Measurements from ENCODE around the gene SRRM4. TPM values are rescaled to one million over a fixed set of nuclear protein-coding genes. Genes with fewer than 3 reads are reported as not detected.

The SRRM4 gene
- total RNA-seq, 2 experiments from 2014 or later = not detected

DNA sequence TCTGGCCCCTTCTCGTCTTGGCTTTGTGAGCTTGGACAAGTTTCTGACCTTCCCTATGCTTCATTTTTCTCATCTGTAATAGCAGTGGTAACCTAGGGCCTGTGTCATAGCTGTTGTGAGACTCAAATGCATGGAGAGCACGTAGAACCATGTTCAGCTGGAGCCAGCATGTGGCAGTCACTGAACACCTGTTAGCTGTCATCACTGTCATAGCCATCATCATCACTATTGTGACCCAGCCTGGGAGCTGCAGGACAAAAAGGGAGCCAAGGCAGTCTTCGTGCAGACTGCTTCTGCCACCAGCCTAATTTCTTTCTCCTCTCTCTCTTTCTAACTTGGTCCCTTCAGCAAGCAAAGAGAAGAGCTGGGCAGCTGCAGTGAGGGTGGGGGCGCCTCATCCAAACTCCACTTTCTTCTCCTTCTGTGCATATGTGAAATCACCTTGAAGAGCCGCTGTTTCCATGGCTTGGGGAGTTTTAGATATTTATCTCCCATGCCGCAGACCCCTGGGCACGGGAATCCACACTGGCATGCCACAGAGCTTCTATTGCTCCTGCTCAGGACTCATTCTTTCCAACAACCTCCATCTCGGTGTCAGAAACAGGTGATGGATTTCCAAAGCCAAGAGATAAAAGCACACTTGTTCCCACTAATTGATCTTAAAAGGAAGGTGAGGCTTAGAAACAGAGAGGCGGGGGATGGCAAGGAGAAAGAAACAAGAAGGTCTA, 87.0 kb downstream of the SRRM4 start:
- CTCF ChIA-PET = no interaction called here
- H3K27me3 Mint-ChIP-seq = no peaks in the 10 kb centered on the region
- DNase-seq (no peak), ATAC-seq (no peak)
- H3K4me3 Mint-ChIP-seq = no peak overlapping the region
- no peaks in the 10 kb centered on the region for H3K4me1 Mint-ChIP-seq
- no peaks in the 10 kb centered on the region for H3K36me3 Mint-ChIP-seq
- no peak overlapping the region for H3K27ac Mint-ChIP-seq
- no peaks in the 10 kb centered on the region for H3K9me3 Mint-ChIP-seq (ENCODE audit: low read depth)

GRCh38 chr12:119069147-119069642, 87.9 kb downstream of the SRRM4 start:
- H3K4me3 Mint-ChIP-seq = no peak overlapping the region
- no peaks in the 10 kb centered on the region for H3K36me3 Mint-ChIP-seq
- ATAC-seq = no peak
- no peaks in the 10 kb centered on the region for H3K9me3 Mint-ChIP-seq (ENCODE audit: low read depth)
- no peak overlapping the region for H3K27ac Mint-ChIP-seq
- H3K27me3 Mint-ChIP-seq = no peaks in the 10 kb centered on the region
- CTCF ChIA-PET = no interaction called here
- DNase-seq = no peak
- no peaks in the 10 kb centered on the region for H3K4me1 Mint-ChIP-seq

GRCh38 chr12:119071176-119071575, 89.8 kb downstream of the SRRM4 start:
- ATAC-seq (no peak), DNase-seq (no peak)
- Mint-ChIP-seq H3K4me1 (no peaks in the 10 kb centered on the region), H3K9me3 (ENCODE audit: low read depth) (no peaks in the 10 kb centered on the region), H3K36me3 (no peaks in the 10 kb centered on the region), H3K4me3 (no peak overlapping the region), H3K27me3 (no peaks in the 10 kb centered on the region), H3K27ac (no peak overlapping the region)
- CTCF ChIA-PET = no interaction called here

DNA sequence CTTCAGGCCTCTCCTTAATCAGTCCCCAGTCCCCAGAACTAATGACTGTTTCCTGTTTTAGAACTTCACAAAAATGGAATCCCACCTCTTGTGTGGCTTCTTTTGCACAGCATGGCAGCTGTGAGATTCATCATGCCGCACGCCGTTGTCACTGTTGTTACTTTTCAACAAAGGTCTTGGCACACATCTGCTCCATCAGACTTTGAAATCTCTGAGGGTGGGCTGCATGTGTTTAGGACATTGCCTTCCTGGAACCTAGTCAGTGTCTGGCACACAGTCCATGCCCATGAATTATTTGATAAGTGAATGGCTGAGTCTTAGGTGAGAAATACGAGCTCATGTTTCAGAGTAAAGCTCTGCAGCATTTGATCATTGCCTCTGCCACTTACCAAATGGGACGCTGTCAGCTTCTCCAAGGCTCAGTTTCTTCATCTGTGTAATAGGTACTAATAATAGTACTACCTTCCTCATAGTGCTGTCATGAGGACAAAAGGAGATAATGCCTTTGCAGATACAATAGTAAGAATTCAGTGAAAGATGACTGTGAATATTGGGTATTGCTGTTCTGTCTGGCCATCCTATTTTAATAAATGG, 90.4 kb downstream of the SRRM4 start:
- Mint-ChIP-seq H3K4me1 (no peaks in the 10 kb centered on the region), H3K9me3 (ENCODE audit: low read depth) (no peaks in the 10 kb centered on the region), H3K27me3 (no peaks in the 10 kb centered on the region), H3K36me3 (no peaks in the 10 kb centered on the region), H3K27ac (no peak overlapping the region), H3K4me3 (no peak overlapping the region)
- ATAC-seq = no peak
- CTCF ChIA-PET = no interaction called here
- DNase-seq = no peak

GRCh38 chr12:119072440-119072839, 91.1 kb downstream of the SRRM4 start:
- Mint-ChIP-seq H3K9me3 (ENCODE audit: low read depth) (no peaks in the 10 kb centered on the region), H3K27ac (no peak overlapping the region), H3K27me3 (no peaks in the 10 kb centered on the region), H3K4me1 (no peaks in the 10 kb centered on the region), H3K4me3 (no peak overlapping the region), H3K36me3 (no peaks in the 10 kb centered on the region)
- DNase-seq (no peak), ATAC-seq (no peak)
- CTCF ChIA-PET = no interaction called here

DNA sequence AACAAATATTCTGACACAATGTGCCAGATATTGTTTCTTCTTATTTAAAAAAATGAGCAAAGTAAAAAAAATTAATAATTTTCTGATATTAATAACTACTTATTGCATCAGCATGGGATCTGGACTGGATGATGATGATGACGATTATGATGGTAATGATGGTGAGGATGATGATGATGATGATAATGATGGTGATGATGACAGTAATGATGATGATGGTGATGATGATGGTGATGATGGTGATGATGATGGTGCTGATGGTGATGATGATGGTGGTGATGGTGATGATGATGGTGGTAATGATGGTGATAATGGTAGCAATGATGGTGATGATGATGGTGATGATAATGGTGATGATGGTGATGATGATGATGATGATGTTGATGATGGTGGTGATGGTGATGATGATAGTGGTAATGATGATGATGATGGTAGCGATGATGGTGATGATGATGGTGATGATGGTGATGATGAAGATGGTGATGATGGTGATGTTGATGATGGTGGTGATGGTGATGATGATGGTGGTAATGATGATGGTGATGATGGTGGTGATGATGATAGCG, 94.0 kb downstream of the SRRM4 start:
- DNase-seq (no peak), ATAC-seq (no peak)
- H3K4me1 Mint-ChIP-seq = no peaks in the 10 kb centered on the region
- CTCF ChIA-PET = no interaction called here
- H3K27me3 Mint-ChIP-seq = no peaks in the 10 kb centered on the region
- H3K36me3 Mint-ChIP-seq = no peaks in the 10 kb centered on the region
- H3K4me3 Mint-ChIP-seq = no peak overlapping the region
- no peaks in the 10 kb centered on the region for H3K9me3 Mint-ChIP-seq (ENCODE audit: low read depth)
- H3K27ac Mint-ChIP-seq = no peak overlapping the region

- ATAC-seq = no peak
Observed at GRCh38 chr12:119075918-119076317, 94.6 kb downstream of the SRRM4 start.

GRCh38 chr12:119079530-119079929, 98.2 kb downstream of the SRRM4 start:
- Mint-ChIP-seq H3K4me3 (no peak overlapping the region), H3K9me3 (ENCODE audit: low read depth) (no peaks in the 10 kb centered on the region), H3K27ac (no peak overlapping the region), H3K27me3 (no peaks in the 10 kb centered on the region), H3K4me1 (no peaks in the 10 kb centered on the region), H3K36me3 (no peaks in the 10 kb centered on the region)
- DNase-seq (no peak), ATAC-seq (no peak)
- CTCF ChIA-PET = no interaction called here

More at GRCh38 chr12:119075918-119076317, 94.6 kb downstream of the SRRM4 start:
- H3K36me3 Mint-ChIP-seq = no peaks in the 10 kb centered on the region
- CTCF ChIA-PET = no interaction called here
- H3K27ac Mint-ChIP-seq = no peak overlapping the region
- H3K27me3 Mint-ChIP-seq = no peaks in the 10 kb centered on the region
- H3K4me1 Mint-ChIP-seq = no peaks in the 10 kb centered on the region
- no peak for DNase-seq
- H3K9me3 Mint-ChIP-seq (ENCODE audit: low read depth) = no peaks in the 10 kb centered on the region
- H3K4me3 Mint-ChIP-seq = no peak overlapping the region

GRCh38 chr12:119082016-119082415, 100.7 kb downstream of the SRRM4 start:
- H3K27me3 Mint-ChIP-seq = no peaks in the 10 kb centered on the region
- ATAC-seq = no peak
- DNase-seq = no peak
- no peak overlapping the region for H3K27ac Mint-ChIP-seq
- CTCF ChIA-PET = no interaction called here
- H3K4me1 Mint-ChIP-seq = no peaks in the 10 kb centered on the region
- no peak overlapping the region for H3K4me3 Mint-ChIP-seq
- no peaks in the 10 kb centered on the region for H3K36me3 Mint-ChIP-seq
- no peaks in the 10 kb centered on the region for H3K9me3 Mint-ChIP-seq (ENCODE audit: low read depth)

GRCh38 chr12:119082496-119082895, 101.2 kb downstream of the SRRM4 start:
- no peak overlapping the region for H3K4me3 Mint-ChIP-seq
- H3K9me3 Mint-ChIP-seq (ENCODE audit: low read depth) = no peaks in the 10 kb centered on the region
- H3K36me3 Mint-ChIP-seq = no peaks in the 10 kb centered on the region
- no peaks in the 10 kb centered on the region for H3K27me3 Mint-ChIP-seq
- H3K4me1 Mint-ChIP-seq = no peaks in the 10 kb centered on the region
- CTCF ChIA-PET = no interaction called here
- DNase-seq (no peak), ATAC-seq (no peak)
- no peak overlapping the region for H3K27ac Mint-ChIP-seq

- no peaks in the 10 kb centered on the region for H3K36me3 Mint-ChIP-seq
- no peak overlapping the region for H3K4me3 Mint-ChIP-seq
- no peak for ATAC-seq
- no peaks in the 10 kb centered on the region for H3K27me3 Mint-ChIP-seq
- no peaks in the 10 kb centered on the region for H3K4me1 Mint-ChIP-seq
- H3K9me3 Mint-ChIP-seq (ENCODE audit: low read depth) = no peaks in the 10 kb centered on the region
- H3K27ac Mint-ChIP-seq = no peak overlapping the region
- no peak for DNase-seq
- CTCF ChIA-PET = no interaction called here
Observed at GRCh38 chr12:119088685-119089379, 107.5 kb downstream of the SRRM4 start.

- no peak for ATAC-seq
- no peaks in the 10 kb centered on the region for H3K36me3 Mint-ChIP-seq
- H3K4me1 Mint-ChIP-seq = no peaks in the 10 kb centered on the region
- H3K4me3 Mint-ChIP-seq = no peak overlapping the region
- DNase-seq = no peak
- no peaks in the 10 kb centered on the region for H3K27me3 Mint-ChIP-seq
- H3K27ac Mint-ChIP-seq = no peak overlapping the region
- no peaks in the 10 kb centered on the region for H3K9me3 Mint-ChIP-seq (ENCODE audit: low read depth)
- CTCF ChIA-PET = no interaction called here
Observed at GRCh38 chr12:119089380-119090013, 108.2 kb downstream of the SRRM4 start.

- DNase-seq = no peak
- Mint-ChIP-seq H3K4me1 (no peaks in the 10 kb centered on the region), H3K4me3 (no peak overlapping the region), H3K9me3 (ENCODE audit: low read depth) (no peaks in the 10 kb centered on the region), H3K27ac (no peak overlapping the region), H3K27me3 (no peaks in the 10 kb centered on the region), H3K36me3 (no peaks in the 10 kb centered on the region)
- no peak for ATAC-seq
- CTCF ChIA-PET = no interaction called here
Observed at GRCh38 chr12:119090276-119090675, 108.9 kb downstream of the SRRM4 start.
